G401 (cell line): Measurements from ENCODE around the gene HIP1. TPM values are rescaled to one million over a fixed set of nuclear protein-coding genes. Genes with fewer than 3 reads are reported as not detected.
A peak's percentile ranks its signal among the peaks of the same experiment; 100 is the strongest.
"Not testable (repeated sequence)": the region's sequence is repeated elsewhere in the genome, so short reads cannot be mapped to it uniquely, and the experiment has no call there.

ENCODE experiments used
- DNase-seq: peaks from one replicate; pipeline ENCODE4 v3.0.0-alpha.2; 2015; ENCODE audit warnings: low spot score
- in situ Hi-C: cut with HindIII; loops from 2 replicates; pipeline ENCODE4 v1.10.0; 2016; ENCODE audit warnings: low sequenced_read_pairs, mixed read lengths
- total RNA-seq: library from RNA; depleted of rRNA; stranded (reverse); fragments of >200 nt; shearing (Covaris generic); gene quantifications from 2 replicates; pipeline ENCODE4 v1.2.3, GENCODE V29; 2014

HIP1 gene
- total RNA-seq, 1 experiment from 2014 or later: 33.2 TPM

DNA sequence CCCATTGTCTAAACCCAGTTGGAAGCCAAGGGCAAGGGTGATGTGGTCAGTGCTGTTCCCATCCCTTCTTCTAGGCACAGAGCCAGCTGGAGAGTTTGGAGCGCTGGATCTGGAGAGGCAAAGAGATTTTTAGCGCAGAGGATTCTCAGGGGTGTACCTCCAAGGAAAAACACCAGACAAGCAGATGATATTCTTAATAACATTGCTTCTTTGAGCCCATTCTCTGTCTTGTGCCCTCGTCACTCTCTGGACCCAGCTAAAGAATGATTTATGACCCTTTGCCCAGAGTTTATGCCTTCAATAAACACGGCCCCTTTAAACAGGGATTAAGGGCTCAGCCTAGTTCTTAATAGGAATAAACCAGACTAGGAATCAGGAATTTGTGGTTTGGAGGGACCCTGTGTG lies 4.7 kb upstream of the HIP1 start:
- no peak for DNase-seq
- in situ Hi-C loops: no loop called here

DNA sequence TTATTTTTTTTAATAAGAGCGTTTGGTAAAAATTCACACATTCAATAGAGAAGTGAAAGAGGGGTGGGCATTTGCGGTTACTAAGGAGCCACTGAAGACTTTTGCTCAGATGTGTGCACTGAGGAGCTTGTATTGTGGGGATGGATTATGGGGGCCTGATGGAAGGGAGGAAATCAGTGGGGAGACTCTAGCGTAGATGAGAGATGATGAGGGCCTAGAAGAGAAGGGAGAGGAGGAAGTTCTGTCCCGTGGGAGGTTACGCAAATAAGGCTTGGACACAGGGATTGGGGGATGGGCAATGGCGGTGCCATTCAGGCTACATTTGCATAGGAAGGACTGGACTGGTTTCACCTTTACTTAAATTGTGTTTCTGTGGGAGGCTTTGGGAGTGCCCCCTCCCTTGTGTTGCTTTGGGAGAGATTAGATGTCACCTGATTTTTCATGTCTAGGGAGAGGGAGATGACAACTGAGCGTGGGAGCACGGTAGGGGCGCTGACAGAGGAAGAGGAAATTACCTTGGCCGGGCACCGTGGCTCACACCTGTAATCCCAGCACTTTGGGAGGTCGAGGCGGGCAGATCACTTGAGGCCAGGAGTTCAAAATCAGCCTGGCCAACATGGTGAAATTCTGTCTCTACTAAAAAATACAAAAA lies 2.2 kb upstream of the HIP1 start:
- DNase-seq: no peak
- in situ Hi-C loops: no loop called here

DNA sequence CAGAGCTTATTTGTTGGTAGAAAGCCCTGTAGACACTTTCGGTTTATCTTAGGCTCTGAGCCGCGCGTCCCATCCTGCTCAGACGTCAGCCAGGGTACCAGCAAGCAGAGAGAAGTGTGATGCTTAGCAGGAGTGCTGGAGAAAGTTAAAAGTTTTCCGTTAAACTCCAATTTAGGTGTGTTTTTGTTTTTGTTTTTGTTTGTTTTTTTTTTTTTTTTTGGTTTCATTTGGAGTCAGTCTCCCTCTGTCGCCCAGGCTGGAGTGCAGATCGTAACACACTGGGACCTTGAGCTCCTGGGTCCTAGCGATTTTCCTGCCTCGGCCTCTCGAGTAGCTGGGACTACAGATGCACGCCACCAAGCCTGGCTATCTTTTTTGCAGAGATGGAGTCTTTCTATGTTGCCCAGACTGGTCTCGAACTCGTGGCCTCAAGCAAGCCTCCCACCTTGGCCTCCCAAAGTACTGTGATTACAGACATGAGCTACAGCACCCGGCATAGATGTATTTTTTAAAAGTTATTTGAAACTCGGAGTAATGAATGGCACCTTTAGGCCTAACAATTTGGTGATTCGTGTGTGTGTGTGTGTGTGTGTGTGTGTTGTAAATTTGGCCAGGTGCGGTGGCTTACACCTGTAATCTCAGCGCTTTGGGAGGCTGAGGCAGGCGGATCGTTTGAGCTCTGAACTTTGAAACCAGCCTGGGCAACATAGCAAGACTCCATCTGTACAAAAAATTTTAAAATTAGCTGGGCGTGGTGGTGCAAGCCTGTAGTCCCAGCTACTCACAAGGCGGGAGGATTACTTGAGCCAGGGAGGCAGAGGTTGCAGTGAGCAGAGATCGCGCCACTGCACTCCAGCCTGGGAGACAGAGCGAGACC lies 1.3 kb upstream of the HIP1 start:
- in situ Hi-C loops: no loop called here
- DNase-seq: no peak

GRCh38 chr7:75738975-75739795 lies 444 bp upstream of the HIP1 start:
- peak; percentile 99 for DNase-seq
- in situ Hi-C loops: no loop called here

DNA sequence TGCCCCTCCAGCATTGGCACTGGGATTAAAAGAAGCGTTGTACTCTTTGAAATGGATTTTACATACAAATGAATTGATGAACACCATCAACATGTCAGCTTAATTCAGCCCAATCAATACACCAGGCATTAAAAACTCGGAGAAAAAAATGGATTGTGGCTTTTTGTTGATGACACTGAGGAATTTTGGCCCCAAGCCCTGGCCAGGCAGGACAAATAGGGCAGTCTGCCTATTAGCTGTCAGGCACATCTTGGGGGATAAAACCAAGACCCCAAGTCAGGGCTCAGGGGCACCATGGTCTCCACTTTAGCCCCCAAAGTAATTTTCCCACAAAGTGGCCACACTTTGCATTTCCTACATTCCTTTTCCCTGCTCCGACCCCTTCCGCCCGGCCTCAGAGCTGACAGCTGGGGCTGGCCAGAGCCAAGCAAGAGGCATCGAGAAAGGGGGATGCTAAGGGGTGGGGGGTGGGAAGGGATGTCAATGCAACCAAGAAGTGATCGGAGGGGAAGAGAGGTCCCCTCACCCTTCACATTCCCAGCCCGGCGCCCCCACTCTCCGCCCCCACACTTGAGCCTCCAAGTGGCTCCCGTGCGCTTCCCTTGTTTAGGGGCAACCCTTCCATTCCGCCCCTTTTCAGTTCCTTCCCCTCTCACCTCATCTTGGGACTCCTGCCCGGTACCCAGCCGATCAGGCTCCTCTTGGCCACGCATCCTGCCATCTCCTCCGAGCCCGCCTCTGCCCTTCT lies 711 bp downstream of the HIP1 start:
- DNase-seq: peak; percentile 46
- in situ Hi-C loops: no loop called here

GRCh38 chr7:75735581-75736350 lies 3.0 kb downstream of the HIP1 start:
- in situ Hi-C loops: no loop called here
- DNase-seq: no peak

GRCh38 chr7:75734586-75735458 lies 3.9 kb downstream of the HIP1 start:
- in situ Hi-C loops: no loop called here
- no peak for DNase-seq

GRCh38 chr7:75732764-75733630 lies 5.7 kb downstream of the HIP1 start:
- DNase-seq: no peak
- in situ Hi-C loops: no loop called here

- no peak for DNase-seq
- in situ Hi-C loops: no loop called here
Observed at GRCh38 chr7:75732016-75732521, 6.7 kb downstream of the HIP1 start.

DNA sequence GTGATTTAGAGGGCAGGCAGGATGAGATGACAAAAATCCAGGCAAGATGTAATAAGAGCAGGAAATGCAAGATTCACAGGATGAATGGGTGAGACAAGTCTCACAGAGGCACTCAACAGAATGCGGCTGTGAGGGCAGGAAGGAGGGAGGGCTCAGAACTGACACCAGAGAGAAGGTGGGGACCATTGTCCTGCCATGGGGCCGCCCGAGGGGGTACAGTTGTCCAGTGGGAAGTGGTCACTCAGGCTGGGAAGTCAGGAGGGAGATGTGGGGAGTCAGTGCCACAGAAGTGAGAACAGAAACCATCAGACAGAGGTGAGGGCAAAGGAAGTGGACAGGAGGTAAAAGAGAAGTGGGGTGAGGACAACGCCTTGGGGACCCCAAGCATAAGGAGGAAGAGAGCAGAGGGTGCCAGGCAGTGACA lies 8.9 kb downstream of the HIP1 start:
- in situ Hi-C loops: no loop called here
- no peak for DNase-seq

GRCh38 chr7:75727881-75728593 lies 10.7 kb downstream of the HIP1 start:
- in situ Hi-C loops: no loop called here
- DNase-seq: peak; percentile 39

DNA sequence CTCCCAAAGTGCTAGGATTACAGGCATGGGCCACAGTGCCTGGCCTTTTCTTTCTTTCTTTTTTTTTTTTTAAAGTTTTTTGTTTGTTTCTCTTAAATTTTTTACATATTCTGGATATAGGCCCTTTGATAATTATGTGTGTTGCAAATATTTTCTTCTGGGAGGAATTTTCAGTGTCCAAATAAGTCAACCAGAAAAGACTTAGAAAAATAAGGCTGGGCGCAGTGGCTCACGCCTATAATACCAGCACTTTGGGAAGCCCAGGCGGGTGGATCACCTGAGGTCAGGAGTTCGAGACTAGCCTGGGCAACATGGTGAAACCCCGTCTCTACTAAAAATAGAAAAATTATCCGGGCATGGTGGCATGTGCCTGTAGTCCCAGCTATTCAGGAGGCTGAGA lies 11.4 kb downstream of the HIP1 start:
- in situ Hi-C loops, DNase-seq: not testable (repeated sequence)

DNA sequence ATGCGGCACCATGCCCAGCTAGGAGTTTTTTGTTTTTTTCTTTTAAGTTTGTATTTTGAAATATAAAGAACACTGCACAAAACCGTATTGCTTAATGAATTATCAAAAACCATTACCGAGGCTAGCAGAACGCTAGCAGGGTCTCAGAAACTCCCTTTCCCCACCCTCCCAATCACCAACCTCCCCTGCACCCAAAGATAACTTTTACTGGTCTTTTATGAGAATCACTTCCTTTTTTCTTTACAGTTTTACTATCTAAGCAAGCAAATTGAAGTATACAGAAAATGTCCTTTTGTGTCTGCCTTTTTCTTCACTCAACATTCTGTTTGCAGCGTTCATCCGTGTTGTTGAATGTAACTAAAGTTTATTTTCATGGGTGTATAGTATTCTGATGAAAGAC lies 13.4 kb downstream of the HIP1 start:
- no peak for DNase-seq
- in situ Hi-C loops: no loop called here

DNA sequence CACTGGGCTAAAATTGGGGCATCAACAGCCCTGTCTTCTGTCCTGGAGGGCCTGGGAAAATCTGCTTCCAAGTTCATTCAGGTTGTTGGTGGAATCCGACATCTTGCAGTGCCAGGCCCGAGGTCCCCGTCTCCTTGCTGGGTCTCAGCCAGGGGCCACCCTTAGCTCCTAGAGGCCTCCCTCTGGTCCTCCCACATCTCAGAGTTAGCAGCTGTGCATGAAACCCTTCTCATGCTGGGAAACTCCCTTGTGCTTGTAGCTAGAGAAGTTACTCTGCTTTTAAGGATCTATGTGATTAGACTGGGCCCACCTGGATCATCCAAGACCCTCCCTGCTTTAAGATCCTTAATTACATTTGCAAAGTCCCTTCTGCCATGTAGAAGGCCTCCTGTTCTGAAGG lies 15.3 kb downstream of the HIP1 start:
- in situ Hi-C loops: no loop called here
- no peak for DNase-seq

DNA sequence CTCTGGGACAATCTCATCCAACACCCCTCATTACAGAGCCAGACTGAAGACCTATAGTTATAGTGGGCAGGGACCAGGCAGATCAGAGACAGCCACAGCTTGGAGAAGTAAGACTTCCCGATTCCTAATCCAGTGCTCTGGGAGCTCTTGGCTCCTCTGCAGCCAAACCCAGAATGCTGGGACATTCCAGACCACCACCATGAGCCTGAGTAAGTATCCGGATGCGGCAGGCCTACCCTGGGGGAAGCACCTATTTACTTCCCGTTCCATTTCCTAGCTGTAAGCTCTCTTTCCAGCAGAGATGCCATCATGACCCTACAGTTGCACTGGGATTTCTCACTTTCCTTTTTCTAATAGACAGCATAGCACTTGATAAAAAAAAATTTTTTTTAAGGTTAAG lies 16.4 kb downstream of the HIP1 start:
- DNase-seq: no peak
- in situ Hi-C loops: no loop called here

DNA sequence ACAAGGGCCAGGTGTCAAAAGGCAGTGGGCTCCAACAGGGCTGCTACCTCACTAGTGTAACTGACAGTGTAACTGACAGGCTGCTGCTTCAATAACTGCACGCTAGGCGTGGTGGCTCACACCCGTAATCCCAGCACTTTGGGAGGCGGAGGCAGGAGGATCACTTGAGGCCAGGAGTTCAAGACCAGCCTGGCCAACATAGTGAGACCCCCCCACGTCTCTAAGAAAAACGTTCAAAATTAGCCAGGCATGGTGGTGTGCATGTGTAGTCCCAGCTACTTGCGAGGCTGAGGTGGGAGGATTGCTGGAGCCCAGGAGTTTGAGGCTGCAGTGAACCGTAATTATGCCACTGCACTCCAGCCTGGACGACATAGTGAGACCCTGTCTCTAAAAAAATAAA lies 16.8 kb downstream of the HIP1 start:
- DNase-seq, in situ Hi-C loops: not testable (repeated sequence)
